GM12878 (cell line): Measurements from ENCODE around the gene GRN. TPM values are rescaled to one million over a fixed set of nuclear protein-coding genes. Genes with fewer than 3 reads are reported as not detected.

ENCODE experiments used
- ATAC-seq: fragments of 200-7000 bp; cut with Tn5 transposase; 3 replicates; pipeline ENCODE4 v1.9.1; 2020; ENCODE audit warnings: mild to moderate bottlenecking, moderate library complexity
- BruUV-seq: library from RNA; stranded (reverse); fragments of 400-500 nt; replicated peaks from 2 replicates; lab custom pipeline; 2021; lab: Mats Ljungman, UMichigan
- CTCF ChIA-PET: fragments of 300-600 bp; sonication (Branson Sonifier 250); formaldehyde crosslinking; extraction: SDS; loops from one replicate; lab custom pipeline; 2021; ENCODE audit warnings: inconsistent platforms; lab: Yijun Ruan, JAX
- POLR2A ChIA-PET: fragments of 350-600 bp; formaldehyde crosslinking; extraction: SDS; loops from one replicate; lab custom pipeline; 2021; ENCODE audit warnings: inconsistent platforms; lab: Charles Lee
- RAD21 ChIA-PET: fragments of 300-600 bp; sonication (Branson Sonifier 250); formaldehyde crosslinking; loops from one replicate; lab custom pipeline; 2023; ENCODE audit warnings: antibody characterized with exemption; ENCODE audit not compliant: unreplicated experiment; lab: Charles Lee
- SMC1A ChIA-PET: fragments of 300-600 bp; sonication (Branson Sonifier 250); formaldehyde crosslinking; loops from one replicate; lab custom pipeline; 2023; ENCODE audit not compliant: unreplicated experiment, uncharacterized antibody; lab: Charles Lee
- DNase-seq: peaks from one replicate; pipeline ENCODE4 v3.0.0-alpha.2; 2011; ENCODE audit warnings: low read depth, low spot score
- FAIRE-seq: peaks from 3 replicates; lab custom pipeline; 2011; peaks lifted over from hg19 to GRCh38; lab: Jason Lieb, UNC
- H2AFZ ChIP-seq: 2 replicates; pipeline ENCODE4 v1.6.0; 2011; ENCODE audit warnings: low read depth, low read length, control low read depth; ENCODE audit not compliant: control insufficient read depth
- H3K27ac ChIP-seq: 2 replicates; pipeline ENCODE4 v1.5.1; 2011; ENCODE audit warnings: control low read depth; ENCODE audit not compliant: control insufficient read depth, insufficient read depth
- H3K27me3 ChIP-seq, 2 experiments: replicated peaks in 1 of 2; 2 replicates each; pipeline versions ENCODE4 v1.6.0 to v1.6.1; 2011; ENCODE audit warnings: low read length in 1 of 2; ENCODE audit not compliant: control insufficient read depth in 2 of 2, insufficient read depth in 2 of 2
- H3K36me3 ChIP-seq, 2 experiments: 2 replicates each; pipeline ENCODE4 v1.5.1; 2011; ENCODE audit warnings: low read length in 1 of 2; ENCODE audit not compliant: control insufficient read depth in 2 of 2, insufficient read depth in 2 of 2
- H3K4me1 ChIP-seq: 2 replicates; pipeline ENCODE4 v1.6.1; 2011; ENCODE audit warnings: mild to moderate bottlenecking, low read length, moderate library complexity, mixed read lengths; ENCODE audit not compliant: control insufficient read depth, insufficient read depth
- H3K4me2 ChIP-seq: 2 replicates; pipeline ENCODE4 v1.6.0; 2011; ENCODE audit warnings: control low read depth; ENCODE audit not compliant: control insufficient read depth, insufficient read depth
- H3K4me3 ChIP-seq: fragments of 200-600 bp; sonication (generic); 2 replicates; pipeline ENCODE4 v1.5.1; 2016
- H3K79me2 ChIP-seq: 2 replicates; pipeline ENCODE4 v1.6.0; 2011; ENCODE audit warnings: low read length; ENCODE audit not compliant: control insufficient read depth, insufficient read depth
- H3K9ac ChIP-seq: 2 replicates; pipeline ENCODE4 v1.8.0; 2011; ENCODE audit warnings: low read length, control low read depth, mixed read lengths; ENCODE audit not compliant: control insufficient read depth, insufficient read depth
- H3K9me3 ChIP-seq: replicated peaks from 3 replicates; pipeline ENCODE4 v1.5.1; 2011; ENCODE audit warnings: mild to moderate bottlenecking, low read length; ENCODE audit not compliant: control insufficient read depth, insufficient read depth
- H4K20me1 ChIP-seq: 2 replicates; pipeline ENCODE4 v1.6.0; 2011; ENCODE audit not compliant: control insufficient read depth, insufficient read depth
- ATF7 ChIP-seq: fragments of 450-650 bp; IDR thresholded peaks from 2 replicates; pipeline ENCODE4 v1.6.1; 2016; ENCODE audit warnings: low read depth, mild to moderate bottlenecking
- CHD1 ChIP-seq: IDR thresholded peaks from 2 replicates; pipeline ENCODE4 v1.6.1; 2012; ENCODE audit warnings: low read depth, low read length, improper control_type of control experiment
- CHD4 ChIP-seq: fragments of 200-600 bp; sonication (generic); IDR thresholded peaks from 2 replicates; pipeline ENCODE4 v1.6.1; 2016; ENCODE audit warnings: mild to moderate bottlenecking
- ELK1 ChIP-seq: IDR thresholded peaks from 2 replicates; pipeline ENCODE4 v1.6.1; 2012; ENCODE audit warnings: low read depth, low read length, improper control_type of control experiment
- ETV6 ChIP-seq, 2 experiments: fragments of 450-650 bp in 1 of 2; IDR thresholded peaks in 1 of 2; conservative IDR thresholded peaks in 1 of 2; 2 replicates each; pipeline ENCODE4 v1.6.1; 2014; ENCODE audit warnings: antibody characterized with exemption in 1 of 2, borderline replicate concordance in 1 of 2, low read depth in 1 of 2, mild to moderate bottlenecking in 1 of 2, moderate library complexity in 1 of 2
- FOS ChIP-seq: IDR thresholded peaks from 3 replicates; pipeline ENCODE4 v1.6.1; 2011; ENCODE audit warnings: borderline replicate concordance; ENCODE audit not compliant: insufficient read length; ENCODE audit errors: extremely low read depth
- IKZF1 ChIP-seq: fragments of 450-650 bp; conservative IDR thresholded peaks from 2 replicates; pipeline ENCODE4 v1.6.1; 2017; ENCODE audit warnings: antibody characterized with exemption, mild to moderate bottlenecking
- KAT2A ChIP-seq: conservative IDR thresholded peaks from 2 replicates; pipeline ENCODE4 v1.6.1; 2011; ENCODE audit warnings: low read depth, low read length; ENCODE audit not compliant: control insufficient read depth
- LARP7 ChIP-seq: fragments of 450-650 bp; IDR thresholded peaks from 2 replicates; pipeline ENCODE4 v1.6.1; 2017; ENCODE audit warnings: mild to moderate bottlenecking
- MAX ChIP-seq: IDR thresholded peaks from 2 replicates; pipeline ENCODE4 v1.6.1; 2012; ENCODE audit warnings: low read depth, low read length, improper control_type of control experiment
- MYB ChIP-seq: fragments of 150-350 bp; IDR thresholded peaks from 2 replicates; pipeline ENCODE4 v1.6.1; 2014; ENCODE audit warnings: mild to moderate bottlenecking, low read depth, low read length, borderline replicate concordance
- NKRF ChIP-seq: fragments of 450-650 bp; conservative IDR thresholded peaks from 2 replicates; pipeline ENCODE4 v1.6.1; 2017; ENCODE audit warnings: mild to moderate bottlenecking, moderate library complexity
- RELA ChIP-seq: fragments of 450-650 bp; IDR thresholded peaks from 2 replicates; pipeline ENCODE4 v1.8.0; 2014; ENCODE audit warnings: borderline replicate concordance; ENCODE audit not compliant: partially characterized antibody
- REST ChIP-seq: IDR thresholded peaks from 2 replicates; pipeline ENCODE4 v1.6.1; 2012; ENCODE audit warnings: mild to moderate bottlenecking, low read depth, low read length
- SUPT20H ChIP-seq: IDR thresholded peaks from 2 replicates; pipeline ENCODE4 v1.6.1; 2011; ENCODE audit warnings: low read depth, mild to moderate bottlenecking, low read length, moderate library complexity, borderline replicate concordance; ENCODE audit not compliant: control insufficient read depth
- WGBS: methylation state at CpG from one replicate; pipeline ENCODE4 v1.1.6; 2016; ENCODE audit warnings: low lambda C conversion rate; ENCODE audit not compliant: insufficient replicate concordance, insufficient coverage; ENCODE audit errors: missing lambda C conversion rate; 5-methylcytosine and 5-hydroxymethylcytosine counted together
- in situ Hi-C: fragments of 300-500 bp; cut with MboI; formaldehyde crosslinking; loops from 9 replicates; pipeline ENCODE4 v1.14.3; 2018; ENCODE audit warnings: mixed read lengths
- intact Hi-C: fragments of 100-400 bp; cut with micrococcal nuclease; formaldehyde crosslinking; loops from one replicate; pipeline ENCODE4 v1.14.2; 2022; ENCODE audit not compliant: unreplicated experiment
- polyA plus RNA-seq, 11 experiments: library from polyadenylated mRNA; depleted of rRNA in 4 of 11; unstranded in 6 of 11; stranded (reverse) in 5 of 11; fragments of >200 nt; fragmentation: Nextera tagmentation in 4 of 11; fragmentation: Illumina TruSeq in 1 of 11; extraction: Ambion mirVana in 4 of 11; extraction: Trizol in 1 of 11; gene quantifications; 1 replicate in 1 of 11; 2 replicates in 10 of 11; pipeline versions ENCODE4 v1.2.1 to v1.2.3, GENCODE V29; 2011 to 2016; ENCODE audit warnings: inconsistent platforms in 2 of 11, missing spikeins in 2 of 11, low read depth in 1 of 11
- total RNA-seq, 4 experiments: library from RNA; depleted of rRNA in 3 of 4; stranded (reverse); fragments of >200 nt in 3 of 4; fragmentation: Illumina TruSeq in 1 of 4; extraction: Trizol in 1 of 4; gene quantifications; 2 replicates each; pipeline versions ENCODE4 v1.2.1 to v1.2.3, GENCODE V29; 2013 to 2021

The GRN gene
- total and polyA plus RNA-seq, 10 of the 15 experiments (the other 5 are each of a cell fraction or from before 2014, with no cell fraction given), result 22.3 to 389 (median 139) TPM

- TF ChIP-seq ELK1 (no peak), REST (no peak)
- TF ChIP-seq, all 136 proteins: peak for 0
These were observed 9.5 kb upstream of the GRN start (continued) for GRCh38 chr17:44335564-44335963.

GRCh38 chr17:44335968-44336367 lies 9.1 kb upstream of the GRN start:
- no peak for ATAC-seq
- no peak for FAIRE-seq
- H3K4me3 ChIP-seq, result no peak overlapping the region
- CTCF ChIA-PET, result interaction anchor here (0.6 to 9.1 kb wide), 6 partner anchors 11 to 168 kb away, joined by 3 to 154 read pairs (median 4); partner anchors contain the start of gene GRN
- no peaks in the 10 kb centered on the region for H3K9me3 ChIP-seq
- no peaks in the 10 kb centered on the region for H3K27me3 ChIP-seq
- no peak for DNase-seq
- no peak overlapping the region for H2AFZ ChIP-seq
- intact Hi-C loops, result no loop called here
- POLR2A ChIA-PET, result interaction anchor here (0.5 kb wide), 1 partner anchor 203 kb away, joined by 4 read pairs; no protein-coding TSS in a partner anchor
- WGBS, result 50% methylated on average over 5 of the region's 5 CpGs
- in situ Hi-C loops, result no loop called here
- H3K4me2 ChIP-seq, result no peak overlapping the region
- no TSS peak for BruUV-seq
- SMC1A ChIA-PET, result interaction anchor here (2.2 kb wide), 1 partner anchor 9 kb away, joined by 7 read pairs; the partner anchor contains the start of gene GRN
- H3K36me3 ChIP-seq, result no peaks in the 10 kb centered on the region
- H3K4me1 ChIP-seq, result peaks cover 5% of the 10 kb centered on the region
- no peak overlapping the region for H3K9ac ChIP-seq
- H3K27ac ChIP-seq, result no peak overlapping the region
- H4K20me1 ChIP-seq, result no peaks in the 10 kb centered on the region
- H3K79me2 ChIP-seq, result no peaks in the 10 kb centered on the region
- RAD21 ChIA-PET, result interaction anchor here (2.0 kb wide), 1 partner anchor 10 kb away, joined by 8 read pairs; no protein-coding TSS in a partner anchor
- TF ChIP-seq MAX, result no peak
- TF ChIP-seq MYB, result no peak
- TF ChIP-seq FOS, result no peak
- no peak for TF ChIP-seq IKZF1
- TF ChIP-seq ETV6 (conservative IDR thresholded peaks at IDR 0.05 in 1 of 2, IDR thresholded peaks at IDR 0.05 in 1 of 2; ENCODE audit: borderline replicate concordance in 1 of 2, low read depth in 1 of 2), result no peak
- TF ChIP-seq SUPT20H, result no peak
- TF ChIP-seq CHD1, result no peak
- no peak for TF ChIP-seq RELA
- TF ChIP-seq ATF7, result no peak
- no peak for TF ChIP-seq NKRF
- no peak for TF ChIP-seq CHD4
- no peak for TF ChIP-seq LARP7
- no peak for TF ChIP-seq KAT2A
